MV-4-11 (cell line): ENCODE measurements around the gene OMG.
"Not testable (repeated sequence)": the region's sequence is repeated elsewhere in the genome, so short reads cannot be mapped to it uniquely, and the experiment has no call there.

Experiments
- DNase-seq: peaks from one replicate; lab custom pipeline; 2025; lab: John Stamatoyannopoulos, UW

OMG gene

DNA sequence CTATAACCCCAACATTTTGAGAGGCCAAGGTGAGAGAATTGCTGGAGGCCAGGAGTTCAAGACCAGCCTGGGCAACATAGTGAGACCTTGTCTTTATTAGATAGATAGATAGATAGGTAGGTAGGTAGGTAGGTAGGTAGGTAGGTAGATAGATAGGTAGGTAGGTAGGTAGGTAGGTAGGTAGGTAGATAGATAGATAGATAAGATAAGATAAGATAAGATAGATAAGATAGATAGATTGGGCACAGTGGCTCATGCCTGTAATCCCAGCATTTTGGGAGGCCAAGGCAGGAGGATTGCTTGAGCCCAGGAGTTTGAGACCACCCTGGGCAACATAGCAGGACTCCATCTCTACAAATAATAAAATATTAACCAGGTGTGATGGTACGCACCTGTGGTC lies 34.1 kb downstream of the OMG start:
- DNase-seq: not testable (repeated sequence)

DNA sequence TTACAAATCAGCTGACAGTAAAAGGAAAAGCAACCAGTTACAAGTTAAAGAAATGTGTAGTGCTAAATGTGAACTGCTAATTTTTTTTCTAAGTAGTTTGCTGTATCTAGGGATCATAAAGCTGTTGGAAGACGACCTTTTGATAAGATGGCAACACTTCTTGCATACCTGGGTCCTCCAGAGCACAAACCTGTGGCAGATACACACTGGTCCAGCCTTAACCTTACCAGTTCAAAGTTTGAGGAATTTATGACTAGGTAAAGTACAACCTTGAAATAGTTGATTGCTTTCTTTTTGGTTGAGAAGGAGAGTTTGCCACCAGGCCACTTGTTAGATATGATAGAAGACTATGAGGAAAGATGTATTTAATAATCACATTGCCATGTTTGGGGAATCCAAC lies 35.4 kb downstream of the OMG start:
- no peak for DNase-seq

DNA sequence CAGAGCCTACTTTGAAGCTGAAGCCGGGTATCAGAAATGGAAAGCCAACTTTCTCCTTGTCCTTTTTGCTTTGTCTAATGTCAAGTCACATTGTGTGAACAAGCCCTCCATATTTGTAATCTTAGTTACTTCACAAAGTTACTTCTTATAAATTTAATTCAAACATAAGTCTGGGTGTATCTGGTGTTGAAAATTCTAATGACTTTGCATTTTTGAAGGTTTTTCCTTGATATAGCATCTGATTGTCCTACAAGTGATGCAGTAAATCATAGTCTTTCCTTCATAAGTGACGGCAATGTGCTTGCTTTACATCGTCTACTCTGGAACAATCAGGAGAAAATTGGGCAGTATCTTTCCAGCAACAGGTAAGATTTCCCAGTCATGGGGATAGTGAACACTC lies 36.9 kb downstream of the OMG start:
- DNase-seq: no peak

DNA sequence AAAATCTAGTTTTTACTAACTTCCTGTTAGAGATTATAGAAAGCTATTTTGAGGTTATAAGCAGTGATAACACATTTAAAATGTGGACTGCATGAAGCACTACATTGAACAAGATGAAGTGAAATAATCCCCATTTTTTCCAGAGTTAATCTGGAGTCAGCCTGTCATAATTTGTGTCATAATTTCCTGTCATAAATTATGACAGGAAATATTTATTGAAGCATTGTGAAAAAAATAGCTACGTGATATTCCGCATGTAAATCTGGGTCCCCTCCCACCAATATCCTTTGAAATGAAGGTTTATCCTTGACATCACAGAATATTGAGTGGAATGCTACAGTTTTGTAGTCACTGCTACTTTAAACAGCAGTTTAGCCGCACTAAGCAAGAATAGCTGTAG lies 40.1 kb downstream of the OMG start:
- DNase-seq: no peak

DNA sequence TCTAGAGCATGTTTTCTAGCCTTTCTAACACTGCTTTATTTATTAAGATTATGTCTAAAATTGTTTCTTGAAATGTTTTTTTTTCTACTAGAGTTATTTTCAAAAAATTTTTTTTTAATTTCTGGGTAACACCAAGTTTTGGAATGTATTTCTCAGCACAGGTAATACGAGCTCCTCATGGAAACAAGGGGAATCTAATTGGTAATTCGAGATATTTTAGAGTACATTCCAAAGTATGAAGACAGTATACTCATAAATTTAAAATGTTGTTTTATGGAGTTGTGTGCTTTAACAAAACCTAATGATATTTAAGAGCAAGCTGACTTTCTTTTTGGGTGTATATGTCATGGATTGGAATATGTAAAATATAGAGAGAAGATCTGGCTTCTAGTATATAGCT lies 42.4 kb downstream of the OMG start:
- no peak for DNase-seq

DNA sequence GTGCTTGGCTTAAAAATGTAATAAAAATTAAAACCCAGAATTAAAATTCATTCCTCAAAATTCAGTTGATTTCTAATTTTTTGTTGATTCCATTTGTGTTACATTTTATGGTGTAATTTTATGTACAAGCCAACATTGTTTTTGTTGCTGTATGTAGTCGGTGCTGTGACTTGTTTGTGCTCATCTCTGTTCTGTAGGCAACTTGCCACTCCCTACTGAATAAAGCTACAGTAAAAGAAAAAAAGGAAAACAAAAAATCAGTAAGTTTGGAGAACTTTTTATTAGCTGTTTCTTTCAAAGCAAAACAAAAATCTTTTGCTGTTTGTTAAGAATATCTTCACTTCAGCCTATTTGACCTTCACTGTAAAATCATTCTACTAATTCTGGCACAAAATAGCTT lies 44.3 kb downstream of the OMG start:
- DNase-seq: no peak

DNA sequence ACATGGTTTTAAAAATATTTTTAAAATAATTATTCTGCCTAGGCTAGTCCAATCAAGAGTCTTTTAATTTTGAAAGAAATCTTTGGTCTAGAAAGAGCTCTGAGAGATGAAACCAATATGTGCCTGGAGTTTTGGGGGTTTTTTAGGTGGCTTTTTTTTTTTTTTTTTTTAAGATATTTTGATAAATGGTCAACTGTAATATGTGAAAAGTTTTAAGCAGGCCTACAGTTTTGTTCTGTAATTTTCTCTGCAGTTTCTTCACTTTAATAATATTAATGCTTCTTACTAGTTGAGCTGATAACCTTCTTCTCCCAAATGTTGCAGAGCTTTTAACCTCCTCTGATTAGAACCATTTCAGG lies 45.1 kb downstream of the OMG start:
- DNase-seq: no peak

DNA sequence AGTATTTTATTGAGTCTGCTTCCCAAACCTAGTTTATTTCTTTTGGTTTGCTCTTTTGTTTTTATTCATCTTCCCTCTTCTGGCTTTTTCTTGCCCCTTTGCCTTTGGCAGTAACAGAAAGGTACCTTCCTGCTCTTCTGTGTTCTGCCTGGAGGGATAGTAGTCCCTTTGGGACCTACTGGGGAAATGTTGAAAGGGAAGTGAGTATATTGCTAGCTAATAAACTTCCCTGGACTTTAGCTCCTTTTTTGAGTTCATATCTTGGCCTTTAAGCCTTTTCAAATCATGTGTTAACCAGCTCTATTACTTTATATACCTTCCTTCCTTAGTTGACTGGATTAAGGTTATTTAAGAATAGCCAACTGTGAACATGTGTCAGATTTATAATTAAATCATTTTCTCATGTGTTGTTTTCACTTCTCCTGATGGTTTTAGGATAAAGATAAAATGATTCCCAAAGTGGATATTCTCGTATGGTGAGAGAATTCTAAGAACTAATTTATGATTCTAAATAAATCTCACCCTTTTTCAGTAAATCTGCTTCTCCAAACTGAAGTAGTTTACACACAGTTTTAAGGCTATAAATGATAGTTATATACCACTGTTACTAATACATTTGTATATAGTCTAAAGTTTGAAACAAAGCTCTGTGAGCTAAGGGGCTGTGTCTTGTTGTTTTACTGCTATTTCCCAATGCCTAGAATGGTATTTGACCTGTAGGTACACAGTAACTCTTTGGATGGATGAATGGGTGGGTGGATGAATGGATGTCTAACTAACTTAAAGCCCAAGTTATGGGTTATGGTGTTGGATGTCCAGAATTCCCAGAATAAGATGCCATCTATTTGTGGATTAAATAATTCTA lies 45.7 kb downstream of the OMG start:
- no peak for DNase-seq

DNA sequence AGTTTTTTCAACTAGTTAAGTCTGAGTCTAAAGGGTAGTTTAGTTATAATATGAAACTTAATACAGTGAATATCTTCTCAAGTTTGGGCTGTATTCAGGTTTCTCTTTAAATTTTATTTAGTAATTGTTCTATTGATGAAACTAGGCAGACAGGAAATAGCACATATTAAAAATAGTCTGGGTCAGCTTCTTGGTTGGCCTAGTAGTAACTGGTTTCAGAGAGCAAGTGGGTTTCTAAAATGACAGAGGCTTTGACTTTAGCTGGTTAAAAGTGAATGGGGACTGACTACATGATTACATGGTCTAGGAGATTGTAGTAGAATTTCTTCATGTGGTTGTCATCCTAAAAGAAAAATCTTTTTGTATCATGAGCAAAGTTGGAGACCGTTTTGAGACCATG lies 46.8 kb downstream of the OMG start:
- DNase-seq: no peak

DNA sequence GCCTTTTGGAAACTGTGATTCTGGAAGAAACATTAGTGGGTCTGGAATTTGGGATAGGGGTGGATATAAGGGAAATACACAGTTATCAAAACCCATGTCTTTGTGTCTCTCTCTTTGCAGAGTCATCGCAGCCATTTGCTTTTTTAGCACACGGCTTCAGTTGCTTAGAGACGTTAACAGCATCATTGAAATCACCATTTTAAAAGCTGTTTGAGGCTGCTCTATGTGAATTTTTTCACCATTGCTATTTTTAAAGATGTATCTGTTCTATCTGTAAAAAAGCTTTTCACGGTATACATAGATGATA lies 47.3 kb downstream of the OMG start:
- DNase-seq: no peak

DNA sequence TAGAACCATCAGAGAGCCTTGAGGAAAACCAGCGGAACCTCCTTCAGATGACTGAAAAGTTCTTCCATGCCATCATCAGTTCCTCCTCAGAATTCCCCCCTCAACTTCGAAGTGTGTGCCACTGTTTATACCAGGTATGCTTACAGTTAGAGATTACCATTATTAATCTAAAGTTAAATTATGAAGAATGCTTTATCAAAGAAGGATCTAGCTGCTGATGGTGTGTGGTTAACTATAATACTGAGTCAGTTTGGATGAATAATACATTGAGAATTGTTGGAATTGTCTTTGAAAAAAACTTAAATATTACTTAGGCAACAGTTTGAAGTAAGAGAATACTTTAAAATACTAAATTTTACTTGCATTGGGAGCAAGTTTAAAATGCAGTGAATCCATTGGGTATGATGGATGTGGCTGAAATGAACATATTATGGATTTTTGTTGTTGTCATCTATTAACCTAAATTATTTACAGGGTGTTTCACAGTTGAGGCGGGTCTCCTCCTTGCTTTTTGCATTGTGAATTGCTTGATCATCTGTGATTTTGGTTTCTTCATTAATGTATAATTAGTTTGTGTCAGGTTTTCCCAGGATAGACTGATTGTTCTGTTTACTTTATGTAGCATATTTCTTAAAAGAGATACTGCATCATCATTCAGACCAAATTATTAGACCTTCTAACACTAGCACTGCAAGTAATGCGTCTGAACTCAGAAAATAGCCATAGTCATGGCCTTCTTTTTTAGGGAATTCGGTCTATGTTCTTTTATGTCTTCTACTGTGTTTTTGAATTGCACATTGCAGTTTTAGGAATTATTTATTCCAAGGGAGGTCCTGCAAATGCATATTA lies 47.8 kb downstream of the OMG start:
- no peak for DNase-seq
